HG02885 (cell line): ENCODE data around the gene AQP10.
"Not testable (repeated sequence)": the region's sequence is repeated elsewhere in the genome, so short reads cannot be mapped to it uniquely, and the experiment has no call there.

Experiments
- ATAC-seq: cut with Tn5 transposase; IDR thresholded peaks from one replicate; pipeline ENCODE4 v1.9.1; 2021; ENCODE audit warnings: mild to moderate bottlenecking; ENCODE audit not compliant: unreplicated experiment, poor library complexity

The AQP10 gene, protein sequence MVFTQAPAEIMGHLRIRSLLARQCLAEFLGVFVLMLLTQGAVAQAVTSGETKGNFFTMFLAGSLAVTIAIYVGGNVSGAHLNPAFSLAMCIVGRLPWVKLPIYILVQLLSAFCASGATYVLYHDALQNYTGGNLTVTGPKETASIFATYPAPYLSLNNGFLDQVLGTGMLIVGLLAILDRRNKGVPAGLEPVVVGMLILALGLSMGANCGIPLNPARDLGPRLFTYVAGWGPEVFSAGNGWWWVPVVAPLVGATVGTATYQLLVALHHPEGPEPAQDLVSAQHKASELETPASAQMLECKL

GRCh38 chr1:154320882-154321608, at the start of gene AQP10:
AQP10 (plus strand) TSS chr1:154321093; CDS start chr1:154321156, 63 bp downstream.
- no peak for ATAC-seq

- ATAC-seq, result peak; percentile 91
These were observed 48.5 kb upstream of the AQP10 start, which contains the start of gene HAX1 for GRCh38 chr1:154272217-154272998. HAX1 (plus strand) TSS chr1:154272629; CDS start chr1:154272724, 95 bp downstream.

GRCh38 chr1:154272999-154273563, 47.8 kb upstream of the AQP10 start:
- no peak for ATAC-seq

- no peak for ATAC-seq
These were observed 44.1 kb upstream of the AQP10 start for GRCh38 chr1:154276797-154277196.

GRCh38 chr1:154287591-154287990, 33.3 kb upstream of the AQP10 start:
- ATAC-seq, result not testable (repeated sequence)

DNA sequence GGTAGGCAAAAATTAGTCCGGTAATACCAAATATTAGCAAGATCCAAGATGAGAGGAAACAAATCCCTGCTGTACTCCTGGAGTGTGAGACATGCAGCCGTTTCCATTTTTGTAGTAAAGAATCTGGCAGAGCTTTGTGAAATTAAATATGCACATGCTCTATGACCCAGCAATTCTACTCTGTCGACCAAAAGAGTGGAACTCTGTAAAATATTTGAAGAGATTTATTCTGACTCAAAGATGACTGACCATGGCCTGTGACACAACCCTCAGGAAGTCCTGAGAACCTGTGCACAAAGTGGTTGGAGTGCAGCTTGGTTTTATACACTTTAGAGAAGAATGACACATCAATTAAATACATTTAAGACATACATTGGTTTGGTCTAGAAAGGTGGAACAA, 32.2 kb upstream of the AQP10 start:
- ATAC-seq, result no peak

DNA sequence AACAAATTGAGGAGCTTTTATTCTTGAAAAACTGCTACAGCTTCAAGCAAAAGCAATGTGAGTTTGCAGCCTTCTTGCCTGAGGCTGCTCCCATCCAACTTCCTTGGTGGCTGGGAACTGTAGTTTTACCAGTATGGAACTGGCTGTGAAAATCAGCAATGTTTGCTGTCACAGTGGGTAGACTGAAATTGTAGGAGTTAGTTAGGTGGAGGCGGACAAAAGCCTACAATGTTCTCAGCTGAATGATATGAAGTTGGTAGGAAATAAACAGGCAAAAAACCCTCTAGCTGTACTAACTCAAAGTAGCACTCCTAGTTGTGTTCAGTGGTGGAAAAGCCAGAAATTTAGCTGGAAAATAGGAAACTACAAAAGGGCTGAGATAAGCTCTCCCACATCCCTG, 30.0 kb upstream of the AQP10 start:
- ATAC-seq, result no peak

GRCh38 chr1:154295408-154296235, 25.3 kb upstream of the AQP10 start:
- no peak for ATAC-seq

- ATAC-seq, result no peak
These were observed 19.3 kb upstream of the AQP10 start for GRCh38 chr1:154301582-154301981.

DNA sequence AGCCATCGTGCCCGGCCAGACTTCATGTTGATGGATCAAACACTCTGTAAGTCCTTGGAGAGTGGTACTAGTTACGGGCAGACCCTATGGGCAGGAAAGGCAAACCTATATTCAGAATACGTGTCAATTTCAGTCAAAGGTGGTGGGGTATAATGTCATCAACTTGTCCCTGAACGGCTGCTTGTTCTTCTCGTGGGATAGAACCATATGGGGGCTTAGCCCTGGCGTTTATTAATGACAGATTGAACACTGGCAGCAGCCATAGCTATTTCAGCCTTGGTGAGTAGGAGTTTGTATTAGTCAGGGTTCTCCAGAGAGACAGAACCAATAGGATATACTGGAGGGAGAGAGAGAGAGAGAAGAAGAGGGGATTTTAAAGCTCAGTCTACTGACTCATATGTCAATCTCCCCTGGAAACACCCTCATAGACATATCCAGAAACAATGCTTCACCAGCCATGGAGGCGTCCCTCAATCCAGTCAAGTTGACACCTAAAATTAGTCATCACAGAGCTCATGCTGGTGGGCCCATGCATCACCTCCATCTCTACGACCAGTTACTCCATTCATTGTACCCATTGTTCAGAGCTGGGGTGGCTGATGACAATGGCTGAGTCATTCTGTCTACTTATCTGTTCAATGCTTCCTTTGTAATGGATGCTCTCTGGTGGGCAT, 16.1 kb upstream of the AQP10 start:
- no peak for ATAC-seq

DNA sequence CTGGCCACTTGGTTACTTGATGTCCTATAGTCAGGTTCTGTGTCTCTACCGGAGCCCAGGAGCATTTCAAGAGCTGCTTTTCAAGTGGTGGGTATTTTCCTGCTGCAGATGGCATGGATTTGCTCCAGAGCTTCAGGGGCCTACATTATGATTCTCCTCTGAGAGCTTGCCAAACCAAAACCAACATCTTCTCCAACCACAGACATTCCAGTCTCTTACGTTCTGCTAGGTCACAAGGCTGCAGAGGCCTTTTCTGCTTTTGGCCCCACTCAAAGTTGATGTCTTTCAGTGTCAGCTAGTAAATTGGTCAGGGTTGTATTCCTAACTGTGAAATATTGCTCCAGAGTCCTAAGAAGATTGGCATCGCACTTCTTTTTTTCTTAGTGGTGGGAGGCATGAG, 14.7 kb upstream of the AQP10 start:
- ATAC-seq, result no peak

- ATAC-seq, result not testable (repeated sequence)
These were observed 13.1 kb upstream of the AQP10 start for GRCh38 chr1:154307670-154308270.

GRCh38 chr1:154309136-154309535, 11.8 kb upstream of the AQP10 start:
- not testable (repeated sequence) for ATAC-seq

DNA sequence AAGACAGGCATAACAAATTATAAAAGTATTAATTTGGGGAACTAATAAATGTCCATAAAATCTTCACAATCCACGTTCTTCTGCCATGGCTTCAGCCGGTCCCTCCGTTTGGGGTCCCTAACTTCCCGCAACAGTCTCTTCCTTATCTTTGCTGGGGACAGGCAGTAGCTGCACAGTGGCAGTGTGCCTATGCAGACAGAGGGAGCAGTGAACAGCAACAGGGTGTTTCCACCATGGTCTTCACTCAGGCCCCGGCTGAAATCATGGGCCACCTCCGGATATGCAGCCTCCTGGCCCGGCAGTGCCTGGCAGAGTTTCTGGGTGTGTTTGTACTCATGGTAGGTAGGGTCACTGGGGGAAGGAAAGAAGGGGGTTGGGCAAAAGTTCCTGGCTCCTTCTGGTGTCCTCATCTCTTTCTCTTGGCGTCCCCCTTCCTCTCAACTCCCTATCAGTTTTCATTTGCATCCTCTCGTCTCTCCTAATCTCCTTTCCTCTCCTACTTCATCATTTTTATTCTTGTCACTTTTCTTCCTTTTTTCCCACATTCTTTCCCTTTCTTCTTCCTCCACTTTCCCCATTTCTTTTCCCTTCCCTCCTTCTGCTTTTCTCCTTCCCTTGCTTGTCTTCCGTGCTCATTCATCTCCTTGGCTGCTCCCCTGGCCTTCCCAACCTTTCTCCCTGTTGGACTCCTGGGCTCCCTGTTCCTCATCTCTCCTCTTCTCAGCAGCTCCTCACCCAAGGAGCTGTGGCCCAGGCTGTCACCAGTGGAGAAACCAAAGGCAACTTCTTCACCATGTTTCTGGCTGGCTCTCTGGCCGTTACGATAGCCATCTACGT, 8.4 kb upstream of the AQP10 start:
- ATAC-seq, result not testable (repeated sequence)

- ATAC-seq, result no peak
These were observed 7.9 kb upstream of the AQP10 start for GRCh38 chr1:154313066-154313356.

GRCh38 chr1:154314226-154314625, 6.7 kb upstream of the AQP10 start:
- ATAC-seq, result not testable (repeated sequence)

- no peak for ATAC-seq
These were observed 4.2 kb upstream of the AQP10 start for GRCh38 chr1:154316704-154317103.

- no peak for ATAC-seq
These were observed 2.5 kb upstream of the AQP10 start for GRCh38 chr1:154318386-154318785.
